ENCODE measurements around the gene CD9. TPM values are rescaled to one million over a fixed set of nuclear protein-coding genes. Genes with fewer than 3 reads are reported as not detected.

Gene CD9
- total and polyA plus RNA-seq, 8 donors = 25.1 to 108 (median 33.8) TPM

GRCh38 chr12:6277982-6278438, 77.8 kb downstream of the CD9 start:
- ATAC-seq = peak; percentile 33 to 57 (median 42)
- H3K4me1 ChIP-seq = peaks cover 17 to 23% (median 21%) of the 10 kb centered on the region in 3 donors
- peak overlapping the region; percentile 87 to 98 (median 96) for H3K27ac ChIP-seq
- peak overlapping the region; percentile 31 to 61 (median 56) for H3K4me3 ChIP-seq
- no peak for FAIRE-seq
- 8 to 17% methylated on average over 15 of the region's 15 CpGs for WGBS, 2 donors
- intact Hi-C loops (cut with DNase I) = no loop called here
- no peaks in the 10 kb centered on the region for H3K36me3 ChIP-seq
- no peaks in the 10 kb centered on the region for H3K27me3 ChIP-seq
- no peaks in the 10 kb centered on the region for H3K9me3 ChIP-seq
- TF ChIP-seq, protein P1, sequence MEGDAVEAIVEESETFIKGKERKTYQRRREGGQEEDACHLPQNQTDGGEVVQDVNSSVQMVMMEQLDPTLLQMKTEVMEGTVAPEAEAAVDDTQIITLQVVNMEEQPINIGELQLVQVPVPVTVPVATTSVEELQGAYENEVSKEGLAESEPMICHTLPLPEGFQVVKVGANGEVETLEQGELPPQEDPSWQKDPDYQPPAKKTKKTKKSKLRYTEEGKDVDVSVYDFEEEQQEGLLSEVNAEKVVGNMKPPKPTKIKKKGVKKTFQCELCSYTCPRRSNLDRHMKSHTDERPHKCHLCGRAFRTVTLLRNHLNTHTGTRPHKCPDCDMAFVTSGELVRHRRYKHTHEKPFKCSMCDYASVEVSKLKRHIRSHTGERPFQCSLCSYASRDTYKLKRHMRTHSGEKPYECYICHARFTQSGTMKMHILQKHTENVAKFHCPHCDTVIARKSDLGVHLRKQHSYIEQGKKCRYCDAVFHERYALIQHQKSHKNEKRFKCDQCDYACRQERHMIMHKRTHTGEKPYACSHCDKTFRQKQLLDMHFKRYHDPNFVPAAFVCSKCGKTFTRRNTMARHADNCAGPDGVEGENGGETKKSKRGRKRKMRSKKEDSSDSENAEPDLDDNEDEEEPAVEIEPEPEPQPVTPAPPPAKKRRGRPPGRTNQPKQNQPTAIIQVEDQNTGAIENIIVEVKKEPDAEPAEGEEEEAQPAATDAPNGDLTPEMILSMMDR (IDR thresholded peaks at IDR 0.05) = no peak
- peak in 5 of 6 donors; percentile 66 to 76 (median 70) for DNase-seq

DNA sequence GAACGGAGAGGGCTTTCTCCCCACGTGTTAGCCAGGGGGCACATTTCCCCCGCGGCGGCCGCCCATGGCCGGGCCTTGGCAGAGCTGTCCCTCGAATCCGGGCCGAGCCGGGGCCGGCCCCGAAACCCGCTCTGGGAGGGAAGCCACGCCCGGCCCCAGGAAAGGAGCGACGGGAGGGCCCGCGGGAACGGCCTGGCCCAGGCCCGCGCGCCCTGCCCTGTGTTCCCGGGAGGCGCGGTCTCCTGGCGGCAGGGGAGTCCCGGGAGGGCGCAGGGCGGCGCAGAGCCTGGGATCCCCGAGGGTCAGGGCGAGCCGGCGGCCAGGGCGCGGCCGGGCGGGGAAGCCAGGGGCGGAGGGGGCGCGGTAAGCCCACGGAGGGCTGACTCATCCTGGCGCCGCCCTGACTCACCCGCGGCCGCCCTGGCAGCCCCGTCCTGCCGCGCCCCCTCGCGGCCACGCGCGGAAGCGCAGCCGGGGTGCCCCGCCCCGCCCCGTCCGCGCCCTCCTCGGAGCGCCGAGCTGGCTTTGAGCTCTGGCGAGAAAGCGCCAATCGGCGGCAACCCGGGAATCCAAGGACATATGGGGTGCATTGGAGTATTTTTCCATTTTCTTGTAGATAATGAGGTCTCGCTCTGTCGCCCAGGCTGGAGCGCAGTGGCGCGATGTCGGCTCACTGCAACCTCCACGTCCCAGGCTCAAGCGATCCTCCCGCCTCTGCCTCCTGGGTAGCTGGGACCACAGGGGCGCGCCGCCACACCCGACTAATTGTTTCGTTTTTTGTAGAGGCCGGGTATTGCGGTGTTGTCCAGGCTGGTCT, 78.4 kb downstream of the CD9 start:
- WGBS, 2 donors = 7 to 12% methylated on average over 53 to 88 of the region's 88 CpGs
- no peak for FAIRE-seq

DNA sequence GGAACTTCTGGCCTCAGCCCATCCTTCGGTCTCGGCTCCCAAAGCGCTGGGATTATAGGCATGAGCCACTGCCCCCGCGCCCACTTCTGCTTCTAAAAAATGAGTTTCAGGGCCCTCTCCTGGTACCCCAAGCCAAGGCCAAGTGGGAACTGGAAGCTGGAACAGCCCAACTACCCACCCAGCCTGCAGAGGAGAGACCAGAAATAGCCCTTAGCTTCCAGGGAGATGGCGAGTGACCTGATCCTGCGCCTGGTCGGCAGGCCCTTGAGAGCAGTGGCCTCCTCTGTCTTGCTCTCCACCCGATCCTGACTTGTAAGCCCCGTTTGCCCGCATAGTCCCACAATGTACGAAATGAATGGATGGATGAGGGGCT, 79.0 kb downstream of the CD9 start:
- 86 to 92% methylated on average over 12 of the region's 12 CpGs for WGBS, 2 donors
- TF ChIP-seq, protein P1 (IDR thresholded peaks at IDR 0.05) = no peak
- no peak for ATAC-seq
- peak overlapping the region; percentile 87 to 98 (median 96) for H3K27ac ChIP-seq
- no peak for DNase-seq
- H3K27me3 ChIP-seq = no peaks in the 10 kb centered on the region
- peaks cover 17 to 23% (median 21%) of the 10 kb centered on the region in 3 donors for H3K4me1 ChIP-seq
- no peaks in the 10 kb centered on the region for H3K36me3 ChIP-seq
- intact Hi-C loops (cut with DNase I) = no loop called here
- peak overlapping the region in 2 of 4 donors; percentile 56 to 57 for H3K4me3 ChIP-seq
- H3K9me3 ChIP-seq = no peaks in the 10 kb centered on the region
- no peak for FAIRE-seq

More for the DNA sequence above, 78.4 kb downstream of the CD9 start:
- peak; percentile 88 to 93 (median 90) for ATAC-seq
- H3K4me3 ChIP-seq = peak overlapping the region; percentile 31 to 61 (median 56)
- peaks cover 17 to 23% (median 21%) of the 10 kb centered on the region in 3 donors for H3K4me1 ChIP-seq
- H3K9me3 ChIP-seq = no peaks in the 10 kb centered on the region
- no peaks in the 10 kb centered on the region for H3K36me3 ChIP-seq
- peak overlapping the region; percentile 87 to 98 (median 96) for H3K27ac ChIP-seq
- H3K27me3 ChIP-seq = no peaks in the 10 kb centered on the region
- peak; percentile 80 to 97 (median 92) for DNase-seq
- TF ChIP-seq, protein P1 (IDR thresholded peaks at IDR 0.05) = peak; percentile 84 to 94 (median 92)
- intact Hi-C loops (cut with DNase I) = no loop called here

DNA sequence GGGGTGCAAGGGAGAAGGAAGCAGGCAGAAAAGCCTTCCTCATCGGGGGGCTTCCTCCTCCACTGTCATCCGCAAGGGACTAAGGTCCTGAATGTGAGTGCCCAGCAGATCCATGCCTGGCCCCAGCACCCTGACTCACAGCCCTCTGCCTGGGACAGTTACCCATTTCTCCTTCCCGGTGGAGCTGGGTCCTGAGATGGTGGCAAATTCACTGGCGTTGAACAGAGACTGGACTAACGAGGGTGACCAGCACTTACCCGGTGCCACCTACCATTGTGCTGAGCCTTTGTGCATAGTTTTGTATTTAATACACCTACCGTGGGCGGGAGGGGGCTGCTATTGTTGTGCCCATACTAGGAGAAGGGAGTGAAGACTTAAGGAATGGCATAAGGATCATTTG, 79.4 kb downstream of the CD9 start:
- Histone ChIP-seq H3K27me3 (no peaks in the 10 kb centered on the region), H3K9me3 (no peaks in the 10 kb centered on the region), H3K27ac (peak overlapping the region; percentile 87 to 98 (median 96)), H3K36me3 (no peaks in the 10 kb centered on the region), H3K4me3 (no peak overlapping the region), H3K4me1 (peaks cover 17 to 23% (median 21%) of the 10 kb centered on the region in 3 donors)
- 73 to 75% methylated on average over 8 of the region's 8 CpGs for WGBS, 2 donors
- ATAC-seq = peak in 1 of 4 donors; percentile 1
- no peak for FAIRE-seq
- peak in 1 of 6 donors; percentile 41 for DNase-seq
- TF ChIP-seq, protein P1 (IDR thresholded peaks at IDR 0.05) = no peak
- intact Hi-C loops (cut with DNase I) = loop anchor here in 2 of 3 donors (2.0 to 10.0 kb wide), 4 partner anchors 85 to 295 kb away; no protein-coding TSS in a partner anchor

Data from pancreas (tissue), 10 donors.